B cell (primary cell): Measurements from ENCODE around the gene AFDN. TPM values are rescaled to one million over a fixed set of nuclear protein-coding genes. Genes with fewer than 3 reads are reported as not detected.

ENCODE experiments used
- ATAC-seq: fragments of 200-7000 bp; cut with Tn5 transposase; one replicate; pipeline ENCODE4 v1.10.0; 2021; ENCODE audit warnings: low read depth, mild to moderate bottlenecking, moderate number of reproducible peaks, moderate library complexity
- CTCF ChIA-PET: fragments of 350-600 bp; sonication (Branson Sonifier 250); formaldehyde crosslinking; loops from one replicate; lab custom pipeline; 2021; ENCODE audit warnings: antibody characterized with exemption, inconsistent platforms; lab: Charles Lee
- POLR2A ChIA-PET: fragments of 350-600 bp; sonication (Branson Sonifier 250); formaldehyde crosslinking; loops from one replicate; lab custom pipeline; 2021; ENCODE audit warnings: antibody characterized with exemption; lab: Charles Lee
- DNase-seq: peaks from one replicate; pipeline ENCODE4 v3.0.0; 2013
- H2AFZ ChIP-seq: 2 replicates; pipeline ENCODE4 v1.6.1; 2012; ENCODE audit warnings: mild to moderate bottlenecking, low read depth, low read length; ENCODE audit not compliant: insufficient read depth, poor library complexity, severe bottlenecking
- H3K27ac ChIP-seq, 2 donors: 1 replicate in 1 of 2; 2 replicates in 1 of 2; pipeline ENCODE4 v1.5.1; 2012 to 2013; ENCODE audit warnings: low read length in 2 of 2, mild to moderate bottlenecking in 2 of 2, moderate library complexity in 1 of 2
- H3K27me3 ChIP-seq, 4 experiments: fragments of 200-600 bp in 1 of 4; sonication (generic) in 1 of 4; replicated peaks in 1 of 4; 1 replicate in 2 of 4; 2 replicates in 2 of 4; pipeline versions ENCODE4 v1.6.1 to v1.7.0; 2013 to 2016; ENCODE audit warnings: low read length in 3 of 4, mild to moderate bottlenecking in 2 of 4, mixed read lengths in 1 of 4, moderate library complexity in 1 of 4; ENCODE audit not compliant: insufficient read depth in 4 of 4, control insufficient read depth in 3 of 4; ENCODE audit errors: control extremely low read depth in 1 of 4
- H3K36me3 ChIP-seq, 2 experiments: replicated peaks in 1 of 2; 1 replicate in 1 of 2; 2 replicates in 1 of 2; pipeline versions ENCODE4 v1.6.1 to v1.7.1; 2013; ENCODE audit warnings: low read length in 1 of 2; ENCODE audit not compliant: insufficient read depth in 2 of 2, control insufficient read depth in 1 of 2; ENCODE audit errors: control extremely low read depth in 1 of 2, extremely low read depth in 1 of 2
- H3K4me1 ChIP-seq, 2 donors: fragments of 200-600 bp in 1 of 2; sonication (generic) in 1 of 2; 1 replicate in 1 of 2; 2 replicates in 1 of 2; pipeline versions ENCODE4 v1.5.1 to v1.6.1; 2013 to 2017; ENCODE audit warnings: low read length in 2 of 2; ENCODE audit not compliant: control insufficient read depth in 2 of 2, insufficient read depth in 2 of 2
- H3K4me2 ChIP-seq: replicated peaks from 2 replicates; pipeline ENCODE3; 2012; ENCODE audit warnings: mild to moderate bottlenecking, low read depth, low read length; ENCODE audit not compliant: poor library complexity, severe bottlenecking
- H3K4me3 ChIP-seq, 5 experiments: fragments of 200-600 bp in 1 of 5; sonication (generic) in 1 of 5; 1 replicate in 3 of 5; 2 replicates in 2 of 5; pipeline versions ENCODE4 v1.5.1 to v1.7.0; 2011 to 2016; ENCODE audit warnings: low read length in 4 of 5, mild to moderate bottlenecking in 4 of 5, low read depth in 2 of 5, control low read depth in 1 of 5, moderate library complexity in 1 of 5; ENCODE audit not compliant: insufficient read depth in 1 of 5; ENCODE audit errors: control extremely low read depth in 1 of 5, extremely low read depth in 1 of 5
- H3K79me2 ChIP-seq: fragments of 200-600 bp; sonication (generic); one replicate; pipeline ENCODE4 v1.6.0; 2016; ENCODE audit warnings: low read length; ENCODE audit not compliant: control insufficient read depth, insufficient read depth
- H3K9ac ChIP-seq: fragments of 200-600 bp; sonication (generic); 2 replicates; pipeline ENCODE4 v1.6.1; 2017; ENCODE audit warnings: mild to moderate bottlenecking, low read length, moderate library complexity
- H3K9me3 ChIP-seq, 3 donors: one replicate each; pipeline versions ENCODE4 v1.6.1 to v1.7.1; 2013; ENCODE audit warnings: low read length in 2 of 3; ENCODE audit not compliant: control insufficient read depth in 2 of 3, insufficient read depth in 1 of 3; ENCODE audit errors: control extremely low read depth in 1 of 3
- H4K20me1 ChIP-seq: 2 replicates; pipeline ENCODE4 v1.6.0; 2012; ENCODE audit warnings: mild to moderate bottlenecking, low read length; ENCODE audit not compliant: insufficient read depth, control insufficient read depth, poor library complexity, severe bottlenecking
- H3K27ac Mint-ChIP-seq: one replicate; pipeline ENCODE4 v1.8.0; 2021; ENCODE audit warnings: mixed read lengths
- H3K27me3 Mint-ChIP-seq: one replicate; pipeline ENCODE4 v1.8.0; 2021; ENCODE audit warnings: mixed read lengths
- H3K4me1 Mint-ChIP-seq: one replicate; pipeline ENCODE4 v1.8.0; 2021; ENCODE audit warnings: mixed read lengths
- H3K4me3 Mint-ChIP-seq: one replicate; pipeline ENCODE4 v1.8.0; 2021; ENCODE audit warnings: mixed read lengths
- H3K9me3 Mint-ChIP-seq: one replicate; pipeline ENCODE4 v1.8.0; 2022; ENCODE audit warnings: mixed read lengths; ENCODE audit not compliant: insufficient read depth
- EZH2 ChIP-seq: IDR thresholded peaks from 2 replicates; pipeline ENCODE4 v1.6.1; 2012; ENCODE audit warnings: borderline replicate concordance, low read depth, mild to moderate bottlenecking, moderate library complexity, low read length; ENCODE audit not compliant: insufficient read depth, poor library complexity, severe bottlenecking
- WGBS: methylation state at CpG from one replicate; pipeline ENCODE4 v1.1.5; 2013; ENCODE audit warnings: missing lambda C conversion rate; ENCODE audit not compliant: insufficient coverage; 5-methylcytosine and 5-hydroxymethylcytosine counted together
- intact Hi-C: fragments of 100-400 bp; cut with micrococcal nuclease; formaldehyde crosslinking; loops from one replicate; pipeline ENCODE4 v1.10.0; 2022
- polyA plus RNA-seq: library from polyadenylated mRNA; depleted of rRNA; stranded (reverse); fragments of >200 nt; gene quantifications from 2 replicates; pipeline ENCODE4 v1.2.3, GENCODE V29; 2012
- total RNA-seq, 2 donors: library from RNA; stranded (reverse); fragments of 120-200 nt in 1 of 2; gene quantifications; 1 replicate in 1 of 2; 2 replicates in 1 of 2; pipeline versions ENCODE4 v1.2.3 to v1.2.4, GENCODE V29; 2013 to 2022
- TF ChIP-seq, protein P1 (sequence below): fragments of 200-600 bp; IDR thresholded peaks from one replicate; pipeline ENCODE4 v1.8.0; 2022; ENCODE audit warnings: antibody characterized with exemption, mild to moderate bottlenecking

AFDN gene
- total and polyA plus RNA-seq, 2 donors (not counting 1 experiment from before 2014, with no cell fraction given), result 15.4 to 70.5 TPM

DNA sequence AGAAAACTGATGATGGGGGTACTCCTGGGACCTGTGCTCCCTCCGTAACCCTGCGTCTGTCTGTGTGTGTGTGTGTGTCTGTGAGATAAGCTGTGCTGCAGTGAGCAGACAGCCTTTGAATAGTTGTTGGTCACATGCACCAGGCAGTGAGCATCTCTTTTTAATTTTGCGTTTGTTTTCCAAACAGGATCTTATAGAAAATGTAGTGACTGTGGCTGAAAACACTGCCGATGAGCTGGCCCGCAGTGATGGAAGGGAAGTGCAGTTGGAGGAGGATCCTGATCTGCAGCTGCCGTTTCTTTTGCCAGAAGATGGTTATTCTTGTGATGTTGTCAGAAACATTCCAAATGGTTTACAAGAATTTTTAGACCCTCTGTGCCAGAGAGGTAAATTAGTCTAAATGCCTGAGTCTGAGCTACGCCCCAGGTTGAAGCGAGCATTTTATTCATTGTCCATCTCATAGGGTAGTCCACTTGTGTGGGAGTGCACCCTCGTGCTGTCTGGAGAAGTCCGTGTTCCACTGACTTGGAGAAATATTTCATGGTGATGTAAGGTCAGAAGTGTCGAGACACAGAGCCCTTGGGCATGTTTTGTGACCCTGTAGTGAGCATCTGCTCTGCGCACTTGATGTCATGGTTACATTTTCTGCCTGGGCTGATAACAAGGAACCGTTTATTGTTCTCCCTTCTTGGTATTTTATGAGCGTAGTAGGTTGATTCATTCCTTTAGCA is 92.0 kb downstream of the AFDN start:
- DNase-seq (no peak), ATAC-seq (no peak)
- H3K4me3 Mint-ChIP-seq, result no peak overlapping the region
- ChIA-PET CTCF (interaction anchor here (1.6 kb wide), 1 partner anchor 568 kb away, joined by 3 read pairs; no protein-coding TSS in a partner anchor), POLR2A (interaction anchor here (0.6 kb wide), 1 partner anchor 570 kb away, joined by 5 read pairs; no protein-coding TSS in a partner anchor)
- WGBS, result 98% methylated on average over 12 of the region's 14 CpGs
- Histone ChIP-seq H3K27me3 (no peaks in the 10 kb centered on the region), H2AFZ (no peak overlapping the region), H3K9me3 (no peaks in the 10 kb centered on the region), H3K4me1 (no peaks in the 10 kb centered on the region), H3K36me3 (peaks cover 0 to 6% of the 10 kb centered on the region in 2 experiments), H4K20me1 (no peaks in the 10 kb centered on the region), H3K4me2 (no peak overlapping the region), H3K4me3 (no peak overlapping the region), H3K27ac (no peak overlapping the region), H3K9ac (no peak overlapping the region), H3K79me2 (no peaks in the 10 kb centered on the region)
- no peaks in the 10 kb centered on the region for H3K4me1 Mint-ChIP-seq
- intact Hi-C loops, result no loop called here
- no peaks in the 10 kb centered on the region for H3K27me3 Mint-ChIP-seq
- TF ChIP-seq EZH2, result no peak
- TF ChIP-seq, protein P1, sequence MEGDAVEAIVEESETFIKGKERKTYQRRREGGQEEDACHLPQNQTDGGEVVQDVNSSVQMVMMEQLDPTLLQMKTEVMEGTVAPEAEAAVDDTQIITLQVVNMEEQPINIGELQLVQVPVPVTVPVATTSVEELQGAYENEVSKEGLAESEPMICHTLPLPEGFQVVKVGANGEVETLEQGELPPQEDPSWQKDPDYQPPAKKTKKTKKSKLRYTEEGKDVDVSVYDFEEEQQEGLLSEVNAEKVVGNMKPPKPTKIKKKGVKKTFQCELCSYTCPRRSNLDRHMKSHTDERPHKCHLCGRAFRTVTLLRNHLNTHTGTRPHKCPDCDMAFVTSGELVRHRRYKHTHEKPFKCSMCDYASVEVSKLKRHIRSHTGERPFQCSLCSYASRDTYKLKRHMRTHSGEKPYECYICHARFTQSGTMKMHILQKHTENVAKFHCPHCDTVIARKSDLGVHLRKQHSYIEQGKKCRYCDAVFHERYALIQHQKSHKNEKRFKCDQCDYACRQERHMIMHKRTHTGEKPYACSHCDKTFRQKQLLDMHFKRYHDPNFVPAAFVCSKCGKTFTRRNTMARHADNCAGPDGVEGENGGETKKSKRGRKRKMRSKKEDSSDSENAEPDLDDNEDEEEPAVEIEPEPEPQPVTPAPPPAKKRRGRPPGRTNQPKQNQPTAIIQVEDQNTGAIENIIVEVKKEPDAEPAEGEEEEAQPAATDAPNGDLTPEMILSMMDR, result no peak
- no peaks in the 10 kb centered on the region for H3K9me3 Mint-ChIP-seq
- no peak overlapping the region for H3K27ac Mint-ChIP-seq

DNA sequence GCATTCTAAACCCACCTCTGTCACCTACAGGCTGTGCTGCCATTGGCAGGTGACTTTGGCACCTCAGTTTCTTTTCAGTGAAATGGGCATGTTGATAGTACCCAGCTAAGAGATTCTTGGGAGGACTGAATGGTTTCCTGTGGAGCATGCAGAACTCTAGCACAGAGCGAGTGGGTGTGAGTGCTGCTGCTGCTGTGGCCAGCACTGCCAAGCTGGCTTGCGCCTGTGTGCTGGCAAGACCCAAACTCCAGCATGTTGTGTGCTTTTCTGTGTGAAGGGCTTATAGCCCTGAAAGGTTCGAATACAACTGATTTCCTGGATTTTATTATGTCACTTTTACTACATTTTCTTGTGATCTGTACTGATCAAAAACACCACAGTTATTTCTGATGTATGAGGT is 92.6 kb downstream of the AFDN start:
- no peaks in the 10 kb centered on the region for H3K27me3 ChIP-seq
- no peak overlapping the region for H2AFZ ChIP-seq
- H3K9me3 Mint-ChIP-seq, result no peaks in the 10 kb centered on the region
- H3K4me1 Mint-ChIP-seq, result no peaks in the 10 kb centered on the region
- peaks cover 0 to 9% of the 10 kb centered on the region in 2 experiments for H3K36me3 ChIP-seq
- no peak overlapping the region for H3K9ac ChIP-seq
- no peaks in the 10 kb centered on the region for H3K79me2 ChIP-seq
- CTCF ChIA-PET, result interaction anchor here (1.6 kb wide), 1 partner anchor 568 kb away, joined by 3 read pairs; no protein-coding TSS in a partner anchor
- no peaks in the 10 kb centered on the region for H3K9me3 ChIP-seq
- intact Hi-C loops, result no loop called here
- POLR2A ChIA-PET, result no interaction called here
- WGBS, result 100% methylated on average over 2 of the region's 3 CpGs
- no peaks in the 10 kb centered on the region for H4K20me1 ChIP-seq
- H3K4me2 ChIP-seq, result no peak overlapping the region
- H3K27ac Mint-ChIP-seq, result no peak overlapping the region
- no peak overlapping the region for H3K27ac ChIP-seq
- H3K4me3 ChIP-seq, result no peak overlapping the region
- no peak for DNase-seq
- ATAC-seq, result no peak
- no peaks in the 10 kb centered on the region for H3K27me3 Mint-ChIP-seq
- no peak overlapping the region for H3K4me3 Mint-ChIP-seq
- TF ChIP-seq, protein P1, result no peak
- TF ChIP-seq EZH2, result no peak
- H3K4me1 ChIP-seq, result no peaks in the 10 kb centered on the region
